ENCODE measurements around the gene AGAP3. TPM values are rescaled to one million over a fixed set of nuclear protein-coding genes. Genes with fewer than 3 reads are reported as not detected.

The AGAP3 gene
- total and polyA plus RNA-seq, 8 donors: 83.3 to 167 (median 100) TPM

DNA sequence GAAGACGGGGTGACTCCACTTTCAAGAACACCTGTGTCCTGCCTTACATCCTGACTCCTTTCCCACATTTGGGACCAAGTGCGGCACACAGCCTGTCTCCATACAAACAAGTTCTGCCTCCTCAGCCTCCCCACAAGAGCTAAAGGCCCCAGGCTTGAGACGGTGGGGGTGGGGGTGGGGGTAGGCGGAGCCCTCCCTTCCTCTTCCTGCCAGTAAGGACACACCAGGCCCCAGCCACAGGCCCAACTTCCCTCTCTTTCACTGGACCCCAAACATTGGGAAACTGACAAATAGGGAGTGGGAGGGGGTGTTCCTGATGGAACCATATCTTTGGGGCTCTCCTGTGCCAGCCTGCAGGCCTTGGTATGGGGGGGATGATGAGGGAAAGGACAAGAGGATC is 33.2 kb upstream of the AGAP3 start:
- Histone ChIP-seq H3K4me3 (no peak overlapping the region), H3K27ac (no peak overlapping the region), H3K9me3 (no peaks in the 10 kb centered on the region), H3K4me1 (peaks cover 5 to 29% of the 10 kb centered on the region in 2 donors), H3K36me3 (peaks cover 0 to 4% of the 10 kb centered on the region in 2 donors), H3K27me3 (peaks cover 0 to 23% of the 10 kb centered on the region in 2 donors)
- TF ChIP-seq, protein P1, sequence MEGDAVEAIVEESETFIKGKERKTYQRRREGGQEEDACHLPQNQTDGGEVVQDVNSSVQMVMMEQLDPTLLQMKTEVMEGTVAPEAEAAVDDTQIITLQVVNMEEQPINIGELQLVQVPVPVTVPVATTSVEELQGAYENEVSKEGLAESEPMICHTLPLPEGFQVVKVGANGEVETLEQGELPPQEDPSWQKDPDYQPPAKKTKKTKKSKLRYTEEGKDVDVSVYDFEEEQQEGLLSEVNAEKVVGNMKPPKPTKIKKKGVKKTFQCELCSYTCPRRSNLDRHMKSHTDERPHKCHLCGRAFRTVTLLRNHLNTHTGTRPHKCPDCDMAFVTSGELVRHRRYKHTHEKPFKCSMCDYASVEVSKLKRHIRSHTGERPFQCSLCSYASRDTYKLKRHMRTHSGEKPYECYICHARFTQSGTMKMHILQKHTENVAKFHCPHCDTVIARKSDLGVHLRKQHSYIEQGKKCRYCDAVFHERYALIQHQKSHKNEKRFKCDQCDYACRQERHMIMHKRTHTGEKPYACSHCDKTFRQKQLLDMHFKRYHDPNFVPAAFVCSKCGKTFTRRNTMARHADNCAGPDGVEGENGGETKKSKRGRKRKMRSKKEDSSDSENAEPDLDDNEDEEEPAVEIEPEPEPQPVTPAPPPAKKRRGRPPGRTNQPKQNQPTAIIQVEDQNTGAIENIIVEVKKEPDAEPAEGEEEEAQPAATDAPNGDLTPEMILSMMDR (IDR thresholded peaks at IDR 0.05): no peak
- ATAC-seq (no peak), DNase-seq (no peak)
- intact Hi-C loops (cut with DNase I): no loop called here

DNA sequence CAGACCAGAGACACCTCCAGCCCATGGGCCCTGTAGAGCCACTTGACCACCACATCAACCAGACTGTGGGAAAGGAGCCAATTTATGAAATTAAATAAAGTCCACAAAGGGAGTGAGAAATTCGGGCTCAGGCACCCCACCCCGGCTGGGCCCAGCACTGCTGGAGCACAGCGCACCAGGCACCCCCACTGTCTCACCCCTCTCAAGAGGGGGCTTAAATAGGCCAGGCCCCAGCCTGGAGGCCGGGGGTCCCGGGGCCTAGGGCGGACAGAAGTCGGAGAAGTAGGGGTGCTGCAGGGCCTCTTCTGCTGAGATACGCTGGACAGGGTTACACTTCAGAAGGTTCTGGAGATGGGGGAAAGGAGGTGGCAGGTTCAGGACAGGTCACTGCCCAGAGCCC is 32.5 kb upstream of the AGAP3 start:
- peaks cover 11 to 35% of the 10 kb centered on the region in 2 donors for H3K4me1 ChIP-seq
- peaks cover 0 to 4% of the 10 kb centered on the region in 2 donors for H3K36me3 ChIP-seq
- no peaks in the 10 kb centered on the region for H3K9me3 ChIP-seq
- no peak for DNase-seq
- H3K4me3 ChIP-seq: no peak overlapping the region
- H3K27ac ChIP-seq: no peak overlapping the region
- peaks cover 0 to 23% of the 10 kb centered on the region in 2 donors for H3K27me3 ChIP-seq
- intact Hi-C loops (cut with DNase I): no loop called here
- no peak for ATAC-seq
- TF ChIP-seq, protein P1 (IDR thresholded peaks at IDR 0.05): no peak

DNA sequence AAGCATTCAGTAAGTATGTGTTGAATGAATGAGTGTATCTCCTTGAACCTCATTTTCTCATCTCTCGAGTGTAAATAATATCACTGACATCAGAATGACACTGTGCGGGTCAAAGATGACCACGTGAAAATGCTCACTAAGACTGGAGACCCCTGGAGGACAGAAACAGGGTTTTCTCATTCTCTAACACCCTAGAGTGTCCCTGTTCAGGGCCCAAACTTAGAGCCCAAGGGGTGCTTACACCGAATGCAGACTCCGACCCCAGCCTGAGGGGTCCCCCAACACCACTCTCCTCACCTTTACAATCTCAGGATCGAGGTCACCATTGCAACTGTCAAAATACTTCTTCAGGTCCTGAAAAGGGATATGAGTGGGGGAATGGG is 30.0 kb upstream of the AGAP3 start:
- peaks cover 0 to 4% of the 10 kb centered on the region in 2 donors for H3K36me3 ChIP-seq
- DNase-seq (no peak), ATAC-seq (no peak)
- H3K27ac ChIP-seq: no peak overlapping the region
- intact Hi-C loops (cut with DNase I): no loop called here
- no peaks in the 10 kb centered on the region for H3K9me3 ChIP-seq
- peaks cover 23 to 52% of the 10 kb centered on the region in 2 donors for H3K4me1 ChIP-seq
- peaks cover 0 to 5% of the 10 kb centered on the region in 2 donors for H3K27me3 ChIP-seq
- TF ChIP-seq, protein P1 (IDR thresholded peaks at IDR 0.05): no peak
- no peak overlapping the region for H3K4me3 ChIP-seq

DNA sequence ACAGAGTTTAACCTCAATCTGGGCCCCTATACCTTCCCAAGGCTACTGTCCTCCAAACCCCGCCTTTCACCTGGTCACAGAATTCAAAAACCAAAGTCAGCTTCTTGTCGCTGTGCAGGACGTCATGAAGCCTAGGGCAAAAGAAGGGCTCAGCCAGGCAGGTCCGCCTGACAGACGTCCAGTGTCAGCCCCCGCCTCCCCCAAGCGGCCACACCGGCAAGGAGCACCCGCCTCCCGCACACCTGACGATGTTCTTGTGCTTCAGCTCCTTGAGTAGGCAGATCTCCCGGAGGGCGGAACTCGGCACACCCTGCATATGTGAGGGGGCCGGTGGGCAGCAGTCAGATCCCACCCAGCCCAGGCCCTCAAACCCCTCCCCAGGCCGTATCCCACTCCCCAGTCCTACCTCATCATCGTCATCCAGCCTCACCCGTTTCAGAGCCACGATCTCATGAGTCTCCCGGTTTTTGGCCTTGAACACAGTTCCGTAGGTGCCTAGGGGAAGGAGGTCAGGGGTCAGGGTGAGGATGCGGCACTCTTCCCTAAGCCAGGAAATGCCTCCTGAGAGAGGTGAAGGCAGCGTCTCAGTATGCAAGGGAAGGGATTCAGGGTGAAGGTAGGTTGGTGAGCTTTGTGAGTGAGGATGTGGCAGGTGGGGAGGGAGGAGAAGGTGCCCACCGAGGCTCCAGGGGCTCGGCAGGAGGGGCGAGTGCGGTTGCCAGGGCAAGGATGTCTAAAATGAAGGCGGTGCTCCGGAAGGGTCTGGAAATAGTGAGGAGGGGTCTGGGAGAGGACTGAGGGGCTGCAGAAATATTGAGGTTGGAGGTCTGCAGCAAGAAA is 29.4 kb upstream of the AGAP3 start:
- Histone ChIP-seq H3K9me3 (no peaks in the 10 kb centered on the region), H3K27ac (peak overlapping the region in 1 of 2 donors; percentile 96), H3K36me3 (peaks cover 0 to 6% of the 10 kb centered on the region in 2 donors), H3K27me3 (no peaks in the 10 kb centered on the region), H3K4me1 (peaks cover 28 to 53% of the 10 kb centered on the region in 2 donors), H3K4me3 (peak overlapping the region; percentile 87 to 93)
- TF ChIP-seq, protein P1 (IDR thresholded peaks at IDR 0.05): no peak
- no peak for ATAC-seq
- intact Hi-C loops (cut with DNase I): no loop called here
- peak in 1 of 4 donors; percentile 80 for DNase-seq

DNA sequence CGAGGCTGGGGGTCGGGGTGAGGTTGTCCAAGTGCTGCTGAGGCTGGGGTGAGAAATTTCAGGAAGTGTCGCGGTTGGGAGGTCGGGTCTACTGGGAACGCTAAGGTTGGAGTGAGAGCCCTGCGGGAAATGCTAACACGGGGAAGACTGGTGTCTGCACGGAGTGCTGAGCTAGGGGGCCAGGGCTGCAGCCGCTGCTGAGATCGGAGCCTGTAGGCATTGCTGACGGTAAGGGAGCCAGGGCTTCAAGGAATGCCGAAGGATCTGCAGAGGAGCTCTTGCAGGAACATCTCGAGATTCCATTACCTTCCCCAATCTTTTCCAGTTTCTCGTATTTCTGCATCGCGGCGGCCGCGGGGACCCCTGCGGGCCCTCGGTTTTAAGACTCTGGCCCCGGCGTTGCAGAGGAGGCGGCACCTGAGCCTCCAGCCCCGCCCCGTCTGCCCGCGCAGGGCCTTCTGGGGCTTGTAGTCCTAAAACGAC is 28.7 kb upstream of the AGAP3 start, which contains the start of gene CDK5:
CDK5 (minus strand) TSS at position 392 of the 483 bp plus-strand sequence; CDS start at position 343, 49 bp downstream.
- H3K27ac ChIP-seq: peak within 1 kb of the TSS; percentile 96 to 98
- H3K9me3 ChIP-seq: no peaks in the 10 kb centered on the region
- peak within 1 kb of the TSS; percentile 87 to 93 for H3K4me3 ChIP-seq
- intact Hi-C loops (cut with DNase I): no loop called here
- H3K36me3 ChIP-seq: peaks cover 0 to 13% of the 10 kb centered on the region in 2 donors
- no peak for ATAC-seq
- TF ChIP-seq, protein P1 (IDR thresholded peaks at IDR 0.05): no peak
- H3K4me1 ChIP-seq: peaks cover 31 to 60% of the 10 kb centered on the region in 2 donors
- H3K27me3 ChIP-seq: no peaks in the 10 kb centered on the region
- no peak for DNase-seq
